Activated T-cell treated with anti-CD3 and anti-CD28 coated beads for 48 hours (primary cell): Measurements from ENCODE around the gene LRRC4.
A peak's percentile ranks its signal among the peaks of the same experiment; 100 is the strongest.

Experiments used
- DNase-seq: peaks from one replicate; pipeline ENCODE4 v3.0.0-alpha.2; 2020; ENCODE audit warnings: low read depth

Gene LRRC4

GRCh38 chr7:128030654-128031611, at the start of gene LRRC4:
Gene LRRC4 (minus strand): TSS chr7:128031437. CDS start chr7:128030640, 797 bp downstream.
- DNase-seq: peak; percentile 29

- DNase-seq: no peak
These were observed 48.9 kb upstream of the LRRC4 start for GRCh38 chr7:128080169-128080568.

- DNase-seq: no peak
These were observed 47.1 kb upstream of the LRRC4 start for GRCh38 chr7:128078309-128078708.

- DNase-seq: no peak
These were observed 45.6 kb upstream of the LRRC4 start for GRCh38 chr7:128076796-128077271.

- no peak for DNase-seq
These were observed 45.1 kb upstream of the LRRC4 start for GRCh38 chr7:128076196-128076795.

GRCh38 chr7:128075242-128076095, 44.2 kb upstream of the LRRC4 start:
- DNase-seq: no peak

GRCh38 chr7:128074736-128075135, 43.5 kb upstream of the LRRC4 start:
- DNase-seq: no peak

GRCh38 chr7:128074336-128074735, 43.1 kb upstream of the LRRC4 start:
- DNase-seq: no peak

- DNase-seq: no peak
These were observed 42.6 kb upstream of the LRRC4 start for GRCh38 chr7:128073671-128074310.

GRCh38 chr7:128071801-128072200, 40.6 kb upstream of the LRRC4 start:
- DNase-seq: no peak

- no peak for DNase-seq
These were observed 40.1 kb upstream of the LRRC4 start for GRCh38 chr7:128071376-128071775.

GRCh38 chr7:128069373-128070364, 38.4 kb upstream of the LRRC4 start:
- DNase-seq: no peak

GRCh38 chr7:128068785-128069184, 37.5 kb upstream of the LRRC4 start:
- no peak for DNase-seq

GRCh38 chr7:128067983-128068382, 36.7 kb upstream of the LRRC4 start:
- DNase-seq: no peak

- no peak for DNase-seq
These were observed 35.6 kb upstream of the LRRC4 start for GRCh38 chr7:128066858-128067257.

- no peak for DNase-seq
These were observed 35.2 kb upstream of the LRRC4 start for GRCh38 chr7:128066395-128066794.

GRCh38 chr7:128065872-128066271, 34.6 kb upstream of the LRRC4 start:
- no peak for DNase-seq

GRCh38 chr7:128063088-128063487, 31.9 kb upstream of the LRRC4 start:
- no peak for DNase-seq

- no peak for DNase-seq
These were observed 28.8 kb upstream of the LRRC4 start for GRCh38 chr7:128060018-128060417.
